Measurements from ENCODE around the gene PLOD2.

The PLOD2 gene

DNA sequence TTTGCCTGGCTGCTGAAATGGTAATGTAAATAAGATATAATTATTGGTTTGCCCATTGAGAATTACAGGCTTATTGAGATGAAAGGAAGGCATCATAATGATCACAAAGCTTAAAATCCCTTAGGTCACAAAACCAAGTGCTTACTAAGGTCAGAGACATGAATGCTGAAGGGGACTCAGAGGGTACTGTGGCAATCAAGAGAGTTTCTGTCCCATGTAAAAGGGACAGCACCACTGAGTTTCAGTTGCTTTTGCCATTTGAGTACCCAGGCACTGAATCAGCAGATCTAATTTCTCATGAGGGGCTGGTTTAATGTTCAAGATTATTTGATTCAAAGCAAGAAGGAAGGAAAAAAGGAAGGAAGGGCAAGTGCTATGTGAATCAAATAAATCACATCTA lies 127.0 kb downstream of the PLOD2 start:
- DNase-seq, result no peak

GRCh38 chr3:146026547-146026946 lies 134.4 kb downstream of the PLOD2 start:
- DNase-seq, result no peak

DNA sequence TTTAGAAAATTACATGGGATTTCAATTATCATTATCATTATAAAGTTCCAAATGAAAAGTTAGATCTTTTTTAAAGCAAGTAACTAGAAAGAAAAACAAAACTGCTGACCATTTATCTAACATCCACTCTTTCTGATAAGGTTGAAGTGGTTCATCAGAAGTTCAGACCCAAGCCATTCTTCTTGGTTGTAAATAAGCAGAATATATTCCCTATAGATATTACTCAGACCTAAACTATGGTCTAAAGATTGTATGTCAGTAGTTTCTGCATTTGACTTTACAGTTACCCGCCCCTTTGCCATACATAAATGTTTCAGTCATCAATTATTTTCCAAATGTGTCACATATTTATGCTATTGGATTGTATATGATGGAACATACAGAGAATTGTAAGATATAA lies 136.7 kb downstream of the PLOD2 start:
- DNase-seq, result no peak

- DNase-seq, result no peak
Measured at GRCh38 chr3:146020969-146021368, 140.0 kb downstream of the PLOD2 start.

DNA sequence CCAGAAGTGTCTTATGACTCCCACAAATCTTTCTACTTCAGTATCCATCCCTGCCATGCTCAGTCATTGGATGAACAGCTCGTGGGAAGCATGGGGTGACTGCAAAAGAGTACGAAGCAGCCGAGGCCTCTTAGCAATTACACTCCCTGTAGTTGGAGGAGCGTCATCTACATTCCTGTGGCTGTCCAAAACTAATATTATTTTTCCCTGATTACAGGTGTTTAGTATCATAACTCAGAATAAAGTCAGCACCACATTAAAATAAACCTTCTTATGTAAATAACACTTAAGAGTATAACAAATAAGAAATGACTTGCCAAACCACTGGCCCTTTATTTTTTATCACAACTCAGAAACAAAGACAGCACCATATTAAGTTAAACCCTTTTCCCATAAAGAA lies 141.5 kb downstream of the PLOD2 start:
- DNase-seq, result no peak
